CD4-positive, alpha-beta memory T cell (primary cell): ENCODE results near the gene ERBB4. TPM values are rescaled to one million over a fixed set of nuclear protein-coding genes. Genes with fewer than 3 reads are reported as not detected.

Source experiments
- CTCF ChIA-PET: fragments of 350-600 bp; sonication (Branson Sonifier 250); formaldehyde crosslinking; loops from one replicate; lab custom pipeline; 2021; ENCODE audit warnings: inconsistent platforms; ENCODE audit not compliant: partially characterized antibody; lab: Charles Lee
- POLR2A ChIA-PET: fragments of 350-600 bp; sonication (Branson Sonifier 250); formaldehyde crosslinking; loops from one replicate; lab custom pipeline; 2021; ENCODE audit not compliant: partially characterized antibody; lab: Charles Lee
- DNase-seq, 5 donors: peaks; one replicate each; pipeline versions ENCODE4 v3.0.0 to v3.0.0-alpha.2; 2020 to 2022; ENCODE audit warnings: mixed read lengths in 1 of 5
- H3K27ac ChIP-seq: one replicate; pipeline ENCODE4 v1.7.0; 2013; ENCODE audit warnings: low read depth, low read length
- H3K27me3 ChIP-seq: 2 replicates; pipeline ENCODE4 v1.7.0; 2013; ENCODE audit warnings: mild to moderate bottlenecking, low read length, moderate library complexity; ENCODE audit not compliant: insufficient read depth
- H3K36me3 ChIP-seq: 2 replicates; pipeline ENCODE4 v1.7.0; 2013; ENCODE audit warnings: mild to moderate bottlenecking, low read length, moderate library complexity; ENCODE audit not compliant: insufficient read depth
- H3K4me1 ChIP-seq: 2 replicates; pipeline ENCODE4 v1.7.0; 2013; ENCODE audit warnings: mild to moderate bottlenecking, low read length, moderate library complexity; ENCODE audit not compliant: insufficient read depth
- H3K4me3 ChIP-seq, 2 donors: one replicate each; pipeline ENCODE4 v1.7.0; 2013; ENCODE audit warnings: low read length in 2 of 2, mild to moderate bottlenecking in 1 of 2
- H3K9me3 ChIP-seq, 2 donors: one replicate each; pipeline ENCODE4 v1.7.0; 2013; ENCODE audit warnings: low read length in 2 of 2, control low read depth in 1 of 2; ENCODE audit not compliant: control insufficient read depth in 1 of 2
- H3K27ac Mint-ChIP-seq, 7 donors: one replicate each; pipeline ENCODE4 v1.8.0; 2020 to 2021; ENCODE audit warnings: mixed read lengths in 7 of 7, mild to moderate bottlenecking in 6 of 7, inconsistent platforms in 3 of 7, moderate library complexity in 3 of 7
- H3K27me3 Mint-ChIP-seq, 2 donors: one replicate each; pipeline ENCODE4 v1.8.0; 2020 to 2021; ENCODE audit warnings: mixed read lengths in 2 of 2
- H3K36me3 Mint-ChIP-seq, 2 donors: one replicate each; pipeline ENCODE4 v1.8.0; 2020 to 2021; ENCODE audit warnings: mixed read lengths in 2 of 2, inconsistent platforms in 1 of 2, mild to moderate bottlenecking in 1 of 2
- H3K4me1 Mint-ChIP-seq, 4 donors: one replicate each; pipeline ENCODE4 v1.8.0; 2020 to 2021; ENCODE audit warnings: mixed read lengths in 4 of 4, mild to moderate bottlenecking in 1 of 4
- H3K4me3 Mint-ChIP-seq, 8 donors: one replicate each; pipeline ENCODE4 v1.8.0; 2020 to 2021; ENCODE audit warnings: mixed read lengths in 8 of 8, mild to moderate bottlenecking in 7 of 8, moderate library complexity in 6 of 8, inconsistent platforms in 3 of 8
- H3K9me3 Mint-ChIP-seq, 8 donors: one replicate each; pipeline ENCODE4 v1.8.0; 2020 to 2021; ENCODE audit warnings: mixed read lengths in 8 of 8, mild to moderate bottlenecking in 5 of 8, inconsistent platforms in 3 of 8, moderate library complexity in 1 of 8
- intact Hi-C: fragments of 100-400 bp; cut with micrococcal nuclease; formaldehyde crosslinking; loops from one replicate; pipeline ENCODE4 v1.15.1; 2023
- polyA plus RNA-seq, 2 donors: library from polyadenylated mRNA; unstranded; fragments of 300-500 nt; fragmentation: Illumina TruSeq; gene quantifications; one replicate each; pipeline ENCODE4 v1.2.3, GENCODE V29; 2021
- total RNA-seq, 2 experiments: library from RNA; stranded (reverse); gene quantifications; one replicate each; pipeline ENCODE4 v1.2.3, GENCODE V29; 2021

ERBB4 gene
- total and polyA plus RNA-seq, 4 experiments from 2014 or later, result not detected

DNA sequence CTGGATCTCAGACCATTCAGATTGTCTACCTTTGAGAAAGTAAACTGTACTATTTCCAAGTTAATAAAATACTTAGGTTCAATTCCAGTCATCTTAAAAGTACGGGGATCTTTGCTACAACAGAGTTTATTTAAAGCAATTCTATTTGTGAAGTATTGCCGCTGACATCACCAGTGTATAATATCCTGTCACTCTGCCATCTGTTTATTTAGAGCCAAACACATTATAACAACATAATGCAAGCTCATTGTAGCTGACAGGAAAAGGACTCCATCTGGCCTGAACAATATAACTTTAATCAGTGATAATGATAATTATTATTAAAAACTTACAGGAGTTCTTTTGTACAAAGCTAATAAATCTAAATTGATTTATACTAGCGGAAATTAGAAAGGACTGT lies 786.8 kb downstream of the ERBB4 start:
- H3K27ac ChIP-seq, result no peak overlapping the region
- H3K36me3 ChIP-seq, result no peaks in the 10 kb centered on the region
- H3K9me3 Mint-ChIP-seq, result peaks cover 0 to 4% (median under 1%) of the 10 kb centered on the region in 8 donors
- no peaks in the 10 kb centered on the region for H3K4me1 Mint-ChIP-seq
- POLR2A ChIA-PET, result no interaction called here
- no peaks in the 10 kb centered on the region for H3K4me1 ChIP-seq
- H3K9me3 ChIP-seq, result no peaks in the 10 kb centered on the region
- H3K4me3 ChIP-seq, result no peak overlapping the region
- no peak for DNase-seq
- no peak overlapping the region for H3K4me3 Mint-ChIP-seq
- no peak overlapping the region for H3K27ac Mint-ChIP-seq
- H3K27me3 ChIP-seq, result no peaks in the 10 kb centered on the region
- no peaks in the 10 kb centered on the region for H3K27me3 Mint-ChIP-seq
- CTCF ChIA-PET, result no interaction called here
- no peaks in the 10 kb centered on the region for H3K36me3 Mint-ChIP-seq
- intact Hi-C loops, result no loop called here

- no peaks in the 10 kb centered on the region for H3K9me3 ChIP-seq
- no peaks in the 10 kb centered on the region for H3K27me3 ChIP-seq
- H3K36me3 ChIP-seq, result no peaks in the 10 kb centered on the region
- no peaks in the 10 kb centered on the region for H3K27me3 Mint-ChIP-seq
- POLR2A ChIA-PET, result no interaction called here
- no peaks in the 10 kb centered on the region for H3K4me1 ChIP-seq
- peaks cover 0 to 2% (median 0%) of the 10 kb centered on the region in 8 donors for H3K9me3 Mint-ChIP-seq
- no peak overlapping the region for H3K4me3 Mint-ChIP-seq
- no peak overlapping the region for H3K27ac ChIP-seq
- intact Hi-C loops, result loop anchor here (5.0 kb wide), 1 partner anchor 819 kb away; no protein-coding TSS in a partner anchor
- no peaks in the 10 kb centered on the region for H3K4me1 Mint-ChIP-seq
- CTCF ChIA-PET, result no interaction called here
- H3K4me3 ChIP-seq, result no peak overlapping the region
- H3K27ac Mint-ChIP-seq, result no peak overlapping the region
- no peaks in the 10 kb centered on the region for H3K36me3 Mint-ChIP-seq
- no peak for DNase-seq
Measured at GRCh38 chr2:211748339-211748738, 790.3 kb downstream of the ERBB4 start.

DNA sequence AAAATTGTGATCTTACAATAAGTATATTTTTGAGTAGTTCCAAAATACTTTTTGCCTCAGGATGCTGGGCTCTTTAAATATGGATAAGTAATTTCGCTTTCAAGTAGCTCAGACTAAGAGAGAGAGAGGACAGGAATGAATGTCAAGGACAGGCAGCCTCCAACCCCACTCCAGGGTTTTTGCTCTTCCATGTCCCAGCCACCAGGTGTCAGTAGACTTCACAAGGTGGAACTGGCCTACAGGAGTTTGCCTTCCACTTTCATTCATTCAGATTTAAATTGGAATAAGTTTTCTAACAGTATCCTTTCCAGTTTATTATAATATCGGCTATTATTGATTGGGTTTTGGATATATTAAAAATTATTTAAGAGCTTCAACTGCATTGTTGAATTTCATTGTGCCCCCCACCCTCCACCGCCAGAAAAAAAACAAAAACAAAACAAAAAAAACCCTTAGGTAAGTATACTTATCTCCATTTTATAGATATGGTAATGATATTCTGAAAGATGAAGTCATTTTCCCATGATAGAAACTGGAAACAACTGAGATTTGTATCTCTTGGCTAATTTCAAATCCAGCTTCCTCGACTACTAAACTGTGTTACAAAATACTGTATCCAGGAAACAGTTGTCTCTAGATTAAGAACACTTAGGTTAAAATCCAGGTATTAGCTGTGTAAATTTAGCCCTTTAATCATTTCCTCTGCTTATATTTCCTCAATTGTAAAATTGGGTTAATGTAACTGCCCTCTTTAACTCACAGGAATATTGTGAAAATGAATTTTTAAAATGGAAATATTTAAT lies 793.1 kb downstream of the ERBB4 start:
- intact Hi-C loops, result loop anchor here (5.0 kb wide), 1 partner anchor 822 kb away; no protein-coding TSS in a partner anchor
- no peaks in the 10 kb centered on the region for H3K36me3 ChIP-seq
- DNase-seq, result no peak

DNA sequence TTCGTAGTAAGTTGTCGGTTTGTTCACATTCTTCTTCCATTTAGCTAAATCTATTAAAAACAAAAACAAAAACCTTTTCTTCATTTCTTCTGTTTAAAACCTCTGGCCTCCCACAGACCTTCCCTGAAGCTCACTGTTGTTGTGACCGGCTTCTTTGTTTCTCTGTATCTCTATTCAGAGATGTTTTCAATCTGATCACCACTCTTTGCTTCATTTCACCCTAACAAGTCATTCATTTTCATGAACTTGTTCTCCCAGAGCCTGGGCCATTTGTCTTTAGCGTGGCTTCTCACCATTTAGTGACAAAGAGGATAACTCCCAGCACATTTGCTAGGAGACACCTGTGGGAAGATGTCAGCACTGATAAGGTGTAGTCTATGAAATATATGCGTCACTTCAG lies 794.2 kb downstream of the ERBB4 start:
- Histone ChIP-seq H3K27ac (no peak overlapping the region), H3K4me3 (no peak overlapping the region), H3K9me3 (no peaks in the 10 kb centered on the region), H3K36me3 (no peaks in the 10 kb centered on the region), H3K4me1 (no peaks in the 10 kb centered on the region), H3K27me3 (no peaks in the 10 kb centered on the region)
- H3K4me1 Mint-ChIP-seq, result no peaks in the 10 kb centered on the region
- H3K9me3 Mint-ChIP-seq, result no peaks in the 10 kb centered on the region
- H3K27ac Mint-ChIP-seq, result no peak overlapping the region
- no peak for DNase-seq
- intact Hi-C loops, result no loop called here
- no peaks in the 10 kb centered on the region for H3K27me3 Mint-ChIP-seq
- CTCF ChIA-PET, result interaction anchor here (1.1 kb wide), 1 partner anchor 825 kb away, joined by 3 read pairs; no protein-coding TSS in a partner anchor
- no peaks in the 10 kb centered on the region for H3K36me3 Mint-ChIP-seq
- POLR2A ChIA-PET, result no interaction called here
- H3K4me3 Mint-ChIP-seq, result no peak overlapping the region

More for the DNA sequence above, 793.1 kb downstream of the ERBB4 start:
- no peaks in the 10 kb centered on the region for H3K4me1 Mint-ChIP-seq
- peaks cover 0 to 2% (median 0%) of the 10 kb centered on the region in 8 donors for H3K9me3 Mint-ChIP-seq
- no peak overlapping the region for H3K4me3 Mint-ChIP-seq
- POLR2A ChIA-PET, result no interaction called here
- Histone ChIP-seq H3K27ac (no peak overlapping the region), H3K4me3 (no peak overlapping the region), H3K4me1 (no peaks in the 10 kb centered on the region), H3K9me3 (no peaks in the 10 kb centered on the region), H3K27me3 (no peaks in the 10 kb centered on the region)
- no peaks in the 10 kb centered on the region for H3K27me3 Mint-ChIP-seq
- H3K36me3 Mint-ChIP-seq, result no peaks in the 10 kb centered on the region
- H3K27ac Mint-ChIP-seq, result no peak overlapping the region
- CTCF ChIA-PET, result interaction anchor here (1.4 kb wide), 1 partner anchor 13 kb away, joined by 3 read pairs; no protein-coding TSS in a partner anchor

GRCh38 chr2:211741966-211742365 lies 796.6 kb downstream of the ERBB4 start:
- H3K4me3 ChIP-seq, result no peak overlapping the region
- Mint-ChIP-seq H3K4me1 (no peaks in the 10 kb centered on the region), H3K36me3 (no peaks in the 10 kb centered on the region), H3K27me3 (no peaks in the 10 kb centered on the region), H3K4me3 (no peak overlapping the region), H3K27ac (no peak overlapping the region), H3K9me3 (no peaks in the 10 kb centered on the region)
- ChIA-PET CTCF (no interaction called here), POLR2A (no interaction called here)
- H3K36me3 ChIP-seq, result no peaks in the 10 kb centered on the region
- H3K4me1 ChIP-seq, result no peaks in the 10 kb centered on the region
- H3K27me3 ChIP-seq, result no peaks in the 10 kb centered on the region
- no peak overlapping the region for H3K27ac ChIP-seq
- intact Hi-C loops, result no loop called here
- no peaks in the 10 kb centered on the region for H3K9me3 ChIP-seq
- no peak for DNase-seq

DNA sequence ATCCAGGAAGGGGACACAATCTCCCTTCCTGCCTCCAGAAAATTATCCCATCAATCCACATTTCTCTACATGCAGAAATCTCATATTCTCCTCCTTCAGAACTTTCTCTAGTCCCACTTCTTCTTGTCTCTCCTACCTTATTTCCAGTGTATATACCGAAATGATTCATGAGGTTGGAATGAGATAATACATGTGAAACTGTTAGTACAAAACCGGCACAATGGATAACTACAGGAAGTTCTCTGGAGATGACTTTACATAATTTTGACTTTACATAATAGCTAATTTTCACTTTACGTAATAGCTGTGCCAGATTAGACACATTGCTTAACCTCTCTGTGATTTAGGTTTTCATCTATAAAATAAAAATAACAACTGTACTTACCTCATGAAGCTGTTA lies 801.3 kb downstream of the ERBB4 start:
- Histone ChIP-seq H3K27ac (no peak overlapping the region), H3K9me3 (no peaks in the 10 kb centered on the region), H3K36me3 (no peaks in the 10 kb centered on the region), H3K4me3 (no peak overlapping the region), H3K27me3 (no peaks in the 10 kb centered on the region), H3K4me1 (no peaks in the 10 kb centered on the region)
- H3K4me3 Mint-ChIP-seq, result no peak overlapping the region
- H3K9me3 Mint-ChIP-seq, result peaks cover 0 to 2% (median 0%) of the 10 kb centered on the region in 8 donors
- H3K27me3 Mint-ChIP-seq, result no peaks in the 10 kb centered on the region
- no peaks in the 10 kb centered on the region for H3K4me1 Mint-ChIP-seq
- intact Hi-C loops, result no loop called here
- H3K36me3 Mint-ChIP-seq, result no peaks in the 10 kb centered on the region
- DNase-seq, result no peak
- CTCF ChIA-PET, result no interaction called here
- POLR2A ChIA-PET, result no interaction called here
- no peak overlapping the region for H3K27ac Mint-ChIP-seq

DNA sequence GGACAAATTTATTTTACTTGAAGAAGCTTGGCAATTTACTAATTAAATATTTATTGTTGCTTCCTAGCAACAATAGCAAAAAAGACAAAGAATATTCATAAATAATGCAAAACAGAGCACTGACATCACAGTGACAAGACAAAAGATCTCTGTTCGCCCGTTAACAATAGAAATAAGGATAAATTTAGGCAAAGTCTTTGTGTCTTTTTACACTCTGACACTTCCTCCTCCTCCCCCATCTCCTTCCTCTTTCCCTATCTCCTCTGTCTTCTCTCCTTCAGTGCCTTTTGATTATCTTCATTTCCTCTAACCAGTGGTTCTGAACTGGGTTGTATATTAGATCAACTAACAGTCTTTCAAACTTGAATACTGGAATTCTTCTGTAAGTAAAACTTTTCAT lies 808.4 kb downstream of the ERBB4 start:
- POLR2A ChIA-PET, result no interaction called here
- no peaks in the 10 kb centered on the region for H3K36me3 Mint-ChIP-seq

More for the DNA sequence above, 808.4 kb downstream of the ERBB4 start:
- no peaks in the 10 kb centered on the region for H3K9me3 ChIP-seq
- H3K4me3 ChIP-seq, result no peak overlapping the region
- Mint-ChIP-seq H3K27me3 (no peaks in the 10 kb centered on the region), H3K9me3 (peaks cover 0 to 2% (median 0%) of the 10 kb centered on the region in 8 donors), H3K4me3 (no peak overlapping the region), H3K4me1 (no peaks in the 10 kb centered on the region), H3K27ac (peak overlapping the region in 1 of 7 donors; percentile 69)
- no peaks in the 10 kb centered on the region for H3K27me3 ChIP-seq
- no peaks in the 10 kb centered on the region for H3K36me3 ChIP-seq
- DNase-seq, result no peak
- no peak overlapping the region for H3K27ac ChIP-seq
- no peaks in the 10 kb centered on the region for H3K4me1 ChIP-seq
- CTCF ChIA-PET, result no interaction called here
- intact Hi-C loops, result no loop called here
